HEK293 (cell line): ENCODE data around the gene PTPN6.

Source experiments
- BCL6B ChIP-seq: fragments of 450-650 bp; formaldehyde crosslinking; IDR thresholded peaks from 2 replicates; pipeline ENCODE4 v1.5.1; 2017; ENCODE audit warnings: missing biosample characterization, missing genetic modification characterization
- CTCF ChIP-seq: fragments of 450-650 bp; formaldehyde crosslinking; IDR thresholded peaks from 2 replicates; pipeline ENCODE4 v1.5.1; 2016; ENCODE audit warnings: missing biosample characterization, missing genetic modification characterization
- PATZ1 ChIP-seq: fragments of 450-650 bp; formaldehyde crosslinking; IDR thresholded peaks from 2 replicates; pipeline ENCODE4 v1.5.1; 2016; ENCODE audit warnings: missing biosample characterization, missing genetic modification characterization
- PBX3 ChIP-seq: sonication (generic); formaldehyde crosslinking; IDR thresholded peaks from 2 replicates; pipeline ENCODE4 v1.8.1; 2022; ENCODE audit warnings: mild to moderate bottlenecking, moderate library complexity, missing genetic modification reagents
- PRDM2 ChIP-seq: fragments of 450-650 bp; formaldehyde crosslinking; IDR thresholded peaks from 2 replicates; pipeline ENCODE4 v1.5.1; 2016; ENCODE audit warnings: missing biosample characterization, missing genetic modification characterization, borderline replicate concordance
- ZNF16 ChIP-seq: fragments of 450-650 bp; formaldehyde crosslinking; IDR thresholded peaks from 2 replicates; pipeline ENCODE4 v1.5.1; 2016; ENCODE audit warnings: low read depth, missing biosample characterization, missing genetic modification characterization
- ZNF280D ChIP-seq: fragments of 450-650 bp; formaldehyde crosslinking; IDR thresholded peaks from 2 replicates; pipeline ENCODE4 v1.5.1; 2016; ENCODE audit warnings: missing biosample characterization, missing genetic modification characterization
- ZNF302 ChIP-seq: fragments of 450-650 bp; formaldehyde crosslinking; IDR thresholded peaks from 2 replicates; pipeline ENCODE4 v1.5.1; 2016; ENCODE audit warnings: missing biosample characterization, missing genetic modification characterization, low read depth
- ZNF311 ChIP-seq: fragments of 450-650 bp; formaldehyde crosslinking; IDR thresholded peaks from 2 replicates; pipeline ENCODE4 v1.5.1; 2017; ENCODE audit warnings: missing biosample characterization, missing genetic modification characterization, borderline replicate concordance
- ZNF362 ChIP-seq: fragments of 450-650 bp; formaldehyde crosslinking; IDR thresholded peaks from 2 replicates; pipeline ENCODE4 v1.5.1; 2016; ENCODE audit warnings: missing biosample characterization, missing genetic modification characterization
- ZNF449 ChIP-seq: fragments of 450-650 bp; formaldehyde crosslinking; IDR thresholded peaks from 2 replicates; pipeline ENCODE4 v1.5.1; 2017; ENCODE audit warnings: missing biosample characterization, mild to moderate bottlenecking, missing genetic modification characterization, moderate library complexity
- ZNF664 ChIP-seq: fragments of 450-650 bp; formaldehyde crosslinking; IDR thresholded peaks from 2 replicates; pipeline ENCODE4 v1.5.1; 2016; ENCODE audit warnings: missing biosample characterization, missing genetic modification characterization
- ZNF677 ChIP-seq: fragments of 450-650 bp; IDR thresholded peaks from 2 replicates; pipeline ENCODE4 v1.5.0; 2018; ENCODE audit warnings: missing biosample characterization, mild to moderate bottlenecking, missing genetic modification characterization, moderate library complexity
- ZNF843 ChIP-seq: fragments of 450-650 bp; formaldehyde crosslinking; IDR thresholded peaks from 2 replicates; pipeline ENCODE4 v1.5.1; 2016; ENCODE audit warnings: missing biosample characterization, missing genetic modification characterization
- ZSCAN18 ChIP-seq: fragments of 450-650 bp; formaldehyde crosslinking; IDR thresholded peaks from 2 replicates; pipeline ENCODE4 v1.5.1; 2016; ENCODE audit warnings: missing biosample characterization, missing genetic modification characterization

The PTPN6 gene

GRCh38 chr12:6946033-6946919 is 4.9 kb upstream of the PTPN6 start (continued):
- TF ChIP-seq ZNF280D (tag by site-specific recombination) (no peak), ZSCAN18 (tag by site-specific recombination) (no peak), ZNF311 (tag by site-specific recombination) (no peak), PBX3 (CRISPR knock-in tag) (no peak), BCL6B (tag by site-specific recombination) (no peak), PRDM2 (tag by site-specific recombination) (no peak), ZNF302 (no peak), CTCF (peak; percentile 27; the same call in 1 of the 2 replicates), ZNF843 (no peak), PATZ1 (peak; percentile 72), ZNF664 (tag by site-specific recombination) (no peak), ZNF677 (tag by site-specific recombination) (no peak), ZNF16 (no peak), ZNF449 (no peak), ZNF362 (tag by site-specific recombination) (no peak)
